Coronary artery (tissue), 2 donors: ENCODE results near the gene GRM3.

Experiments used
- DNase-seq: peaks from one replicate; pipeline ENCODE4 v3.0.0-alpha.2; 2017; ENCODE audit warnings: low spot score
- H3K27ac ChIP-seq, 2 donors: fragments of 200-600 bp; sonication (generic); one replicate each; pipeline ENCODE4 v1.5.1; 2016 to 2019
- H3K4me3 ChIP-seq: fragments of 200-600 bp; sonication (generic); 2 replicates; pipeline ENCODE4 v1.5.1; 2016; ENCODE audit warnings: mild to moderate bottlenecking, moderate library complexity
- TF ChIP-seq, protein P1 (sequence below): fragments of 200-600 bp; sonication (generic); IDR thresholded peaks from one replicate; pipeline ENCODE4 v1.5.1; 2019; ENCODE audit warnings: antibody characterized with exemption

GRM3 gene

DNA sequence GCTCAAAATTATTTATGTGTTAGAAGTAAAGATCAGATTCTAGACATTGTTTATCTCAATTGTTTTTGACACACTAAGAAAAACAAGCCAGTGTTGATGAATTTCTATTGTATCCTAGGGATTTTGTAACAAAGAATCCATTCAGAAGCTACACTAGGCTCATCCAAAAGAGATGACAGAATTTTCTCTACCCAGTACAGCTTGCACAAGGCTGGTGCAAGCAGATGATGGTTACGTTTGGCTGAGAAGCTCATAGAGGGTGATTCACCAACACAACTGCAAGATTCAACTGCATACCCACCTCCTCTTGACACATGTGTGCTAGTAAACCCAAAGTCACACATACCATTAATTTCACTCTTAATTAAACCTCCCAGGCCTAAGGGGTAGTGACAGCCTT lies 20.8 kb downstream of the GRM3 start:
- no peak overlapping the region for H3K27ac ChIP-seq
- TF ChIP-seq, protein P1, sequence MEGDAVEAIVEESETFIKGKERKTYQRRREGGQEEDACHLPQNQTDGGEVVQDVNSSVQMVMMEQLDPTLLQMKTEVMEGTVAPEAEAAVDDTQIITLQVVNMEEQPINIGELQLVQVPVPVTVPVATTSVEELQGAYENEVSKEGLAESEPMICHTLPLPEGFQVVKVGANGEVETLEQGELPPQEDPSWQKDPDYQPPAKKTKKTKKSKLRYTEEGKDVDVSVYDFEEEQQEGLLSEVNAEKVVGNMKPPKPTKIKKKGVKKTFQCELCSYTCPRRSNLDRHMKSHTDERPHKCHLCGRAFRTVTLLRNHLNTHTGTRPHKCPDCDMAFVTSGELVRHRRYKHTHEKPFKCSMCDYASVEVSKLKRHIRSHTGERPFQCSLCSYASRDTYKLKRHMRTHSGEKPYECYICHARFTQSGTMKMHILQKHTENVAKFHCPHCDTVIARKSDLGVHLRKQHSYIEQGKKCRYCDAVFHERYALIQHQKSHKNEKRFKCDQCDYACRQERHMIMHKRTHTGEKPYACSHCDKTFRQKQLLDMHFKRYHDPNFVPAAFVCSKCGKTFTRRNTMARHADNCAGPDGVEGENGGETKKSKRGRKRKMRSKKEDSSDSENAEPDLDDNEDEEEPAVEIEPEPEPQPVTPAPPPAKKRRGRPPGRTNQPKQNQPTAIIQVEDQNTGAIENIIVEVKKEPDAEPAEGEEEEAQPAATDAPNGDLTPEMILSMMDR: no peak
- H3K4me3 ChIP-seq: no peak overlapping the region
- no peak for DNase-seq

DNA sequence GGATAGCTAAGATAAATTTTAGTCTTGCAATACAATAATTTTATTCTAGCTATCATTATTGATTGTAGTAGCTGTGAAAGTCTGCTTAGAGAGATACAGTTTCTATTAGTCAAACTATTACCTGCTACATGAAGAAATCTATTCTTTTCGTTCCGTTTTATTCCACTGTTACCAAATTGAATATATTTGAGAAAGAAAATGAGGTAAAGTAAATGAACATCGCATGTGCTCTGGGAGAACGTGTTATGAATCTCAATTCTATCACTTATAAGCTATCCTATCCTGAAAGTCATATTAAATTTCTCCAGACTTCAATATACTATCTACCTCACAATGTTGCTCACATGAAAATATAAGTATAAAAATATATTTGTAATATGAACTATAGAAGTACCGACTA lies 21.3 kb downstream of the GRM3 start:
- H3K27ac ChIP-seq: no peak overlapping the region
- no peak overlapping the region for H3K4me3 ChIP-seq
- TF ChIP-seq, protein P1: no peak
- no peak for DNase-seq

DNA sequence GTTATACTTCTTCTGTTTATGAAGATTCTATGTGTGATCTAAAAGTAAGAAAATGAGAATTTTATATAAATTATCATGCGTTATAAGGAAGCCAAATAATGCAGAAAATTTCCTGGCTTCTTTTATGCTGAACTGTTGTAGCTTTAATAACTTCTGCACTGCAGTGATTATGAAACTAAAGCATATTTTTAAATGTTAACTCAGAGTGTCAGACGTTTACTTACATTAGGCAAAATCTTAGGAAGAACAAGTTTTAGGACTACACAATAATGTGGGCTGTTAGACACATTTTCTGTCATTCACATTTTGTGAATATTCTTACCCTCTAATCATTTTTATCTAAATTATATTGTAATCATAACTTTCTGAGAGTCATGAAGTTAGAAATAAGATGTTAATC lies 22.0 kb downstream of the GRM3 start:
- no peak for DNase-seq
- TF ChIP-seq, protein P1: no peak
- Histone ChIP-seq H3K4me3 (no peak overlapping the region), H3K27ac (no peak overlapping the region)

DNA sequence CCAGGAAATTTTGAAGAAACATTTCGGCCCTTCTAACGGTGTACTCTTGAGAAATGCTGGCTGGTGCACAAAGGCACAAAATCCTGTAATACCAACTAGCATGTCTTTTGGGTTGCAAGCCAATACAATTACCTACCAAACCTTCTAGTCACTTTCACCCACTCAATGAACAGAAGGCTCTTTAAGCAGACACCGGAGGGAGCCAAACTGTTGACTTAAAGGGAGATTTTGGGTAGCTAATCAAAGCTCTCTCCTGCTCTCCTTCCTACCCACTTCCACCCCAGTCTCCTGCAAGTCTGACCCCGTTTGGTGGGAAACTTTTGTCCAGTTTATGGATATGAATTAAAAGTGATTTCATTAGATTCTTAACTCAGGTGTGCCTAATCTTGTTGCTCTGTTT lies 24.0 kb downstream of the GRM3 start:
- no peak for DNase-seq

DNA sequence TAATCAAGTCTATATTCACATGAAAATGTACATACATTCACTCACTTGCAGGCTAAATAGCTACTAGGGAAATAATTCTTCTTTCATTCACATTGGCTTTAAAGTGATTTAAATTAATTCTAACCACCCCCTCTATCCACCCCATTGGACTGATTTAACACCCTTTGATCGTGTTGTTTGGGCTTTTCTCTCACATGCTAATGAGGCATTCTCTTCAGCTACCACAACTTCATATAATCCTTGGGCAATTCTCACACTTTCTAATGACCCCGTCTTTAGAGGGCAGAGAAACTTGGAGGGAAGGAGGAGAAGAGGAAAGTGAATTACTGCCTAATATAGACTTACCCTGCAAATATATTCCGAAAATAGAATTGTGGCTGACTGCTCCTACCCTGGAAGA lies 24.6 kb downstream of the GRM3 start:
- no peak overlapping the region for H3K27ac ChIP-seq
- no peak overlapping the region for H3K4me3 ChIP-seq
- no peak for DNase-seq
- TF ChIP-seq, protein P1: no peak

More for the DNA sequence above, 24.0 kb downstream of the GRM3 start:
- TF ChIP-seq, protein P1: no peak
- Histone ChIP-seq H3K27ac (no peak overlapping the region), H3K4me3 (no peak overlapping the region)

DNA sequence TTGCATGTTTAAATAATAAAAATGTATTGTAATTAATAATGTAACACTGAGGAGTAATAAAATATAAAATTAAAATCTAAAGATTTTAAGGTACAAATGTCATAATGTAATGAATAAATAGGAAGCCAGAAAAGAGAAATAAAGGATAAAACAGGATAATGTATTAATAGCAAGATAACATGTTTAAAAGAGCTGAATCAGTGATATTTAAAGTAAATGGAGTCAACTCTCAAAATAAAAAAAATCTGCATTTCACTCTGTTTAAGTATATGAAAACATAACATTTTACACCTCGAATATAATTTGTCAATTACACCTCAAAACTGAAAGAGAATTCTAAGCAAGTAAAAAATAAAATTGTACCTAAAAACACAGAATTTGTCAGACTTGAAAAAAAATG lies 44.1 kb downstream of the GRM3 start:
- TF ChIP-seq, protein P1: no peak
- no peak for DNase-seq
- H3K27ac ChIP-seq: no peak overlapping the region
- no peak overlapping the region for H3K4me3 ChIP-seq

DNA sequence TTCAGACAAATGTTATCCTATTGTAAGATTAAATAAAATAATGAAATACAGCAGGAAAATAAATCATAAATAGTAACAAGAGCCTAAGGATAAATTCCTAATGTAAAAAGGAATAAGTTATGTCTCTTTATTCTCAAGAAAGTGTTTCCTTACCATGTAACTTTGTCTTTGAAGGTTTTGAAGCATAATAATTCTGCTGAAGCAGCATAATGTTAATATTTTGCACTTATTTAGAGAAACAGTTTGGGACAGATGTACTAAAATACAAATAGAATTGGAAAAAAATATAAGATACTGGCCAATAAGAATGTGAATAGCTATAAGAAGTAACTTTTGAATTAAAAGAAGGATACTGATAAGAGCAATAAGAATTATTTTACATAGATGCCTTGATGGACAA lies 45.7 kb downstream of the GRM3 start:
- no peak for DNase-seq
- TF ChIP-seq, protein P1: no peak
- no peak overlapping the region for H3K27ac ChIP-seq
- no peak overlapping the region for H3K4me3 ChIP-seq
